Measurements from ENCODE around the gene GGT7.

The GGT7 gene

GRCh38 chr20:34892671-34893070 lies 20.0 kb upstream of the GGT7 start:
- Histone ChIP-seq H3K36me3 (replicated peaks; ENCODE audit: insufficient read depth, low read length) (no peaks in the 10 kb centered on the region), H3K9me3 (replicated peaks; ENCODE audit: insufficient read depth, low read length) (no peaks in the 10 kb centered on the region), H2AFZ (ENCODE audit: low read length) (no peak overlapping the region), H3K4me2 (ENCODE audit: low read depth, low read length) (no peak overlapping the region), H3K4me3 (ENCODE audit: low read length) (no peak overlapping the region), H3K9ac (ENCODE audit: low read length) (no peak overlapping the region), H4K20me1 (ENCODE audit: insufficient read depth, low read length) (no peaks in the 10 kb centered on the region), H3F3A (ENCODE audit: insufficient read depth, low read length) (no peaks in the 10 kb centered on the region), H3K27me3 (replicated peaks; ENCODE audit: insufficient read depth, low read length) (no peaks in the 10 kb centered on the region), H3K9me2 (replicated peaks; ENCODE audit: insufficient read depth, low read length) (no peaks in the 10 kb centered on the region), H3K4me1 (ENCODE audit: low read length) (no peaks in the 10 kb centered on the region), H3K27ac (ENCODE audit: low read length) (no peak overlapping the region), H3K79me2 (ENCODE audit: low read length) (no peaks in the 10 kb centered on the region)
- no peak for TF ChIP-seq EZH2 (optimal IDR thresholded peaks at IDR 0.05; ENCODE audit: low read depth, low read length)
- no peak for TF ChIP-seq EZH2phosphoT487 (IDR thresholded peaks at IDR 0.05; ENCODE audit: low read length)
- no peak for TF ChIP-seq CTCF (IDR thresholded peaks at IDR 0.05; ENCODE audit: low read length)
- DNase-seq: no peak

GRCh38 chr20:34891166-34892062 lies 18.8 kb upstream of the GGT7 start:
- no peak overlapping the region for H3K9ac ChIP-seq (ENCODE audit: low read length)
- H3K4me2 ChIP-seq (ENCODE audit: low read depth, low read length): no peak overlapping the region
- H3K4me1 ChIP-seq (ENCODE audit: low read length): peaks cover 8% of the 10 kb centered on the region
- no peak for DNase-seq
- no peak overlapping the region for H2AFZ ChIP-seq (ENCODE audit: low read length)
- H3F3A ChIP-seq (ENCODE audit: insufficient read depth, low read length): no peaks in the 10 kb centered on the region
- H3K36me3 ChIP-seq (replicated peaks; ENCODE audit: insufficient read depth, low read length): no peaks in the 10 kb centered on the region
- H3K27me3 ChIP-seq (replicated peaks; ENCODE audit: insufficient read depth, low read length): no peaks in the 10 kb centered on the region
- H3K9me3 ChIP-seq (replicated peaks; ENCODE audit: insufficient read depth, low read length): no peaks in the 10 kb centered on the region
- TF ChIP-seq EZH2 (optimal IDR thresholded peaks at IDR 0.05; ENCODE audit: low read depth, low read length): no peak
- no peak for TF ChIP-seq EZH2phosphoT487 (IDR thresholded peaks at IDR 0.05; ENCODE audit: low read length)
- TF ChIP-seq CTCF (IDR thresholded peaks at IDR 0.05; ENCODE audit: low read length): no peak
- no peaks in the 10 kb centered on the region for H4K20me1 ChIP-seq (ENCODE audit: insufficient read depth, low read length)
- no peak overlapping the region for H3K27ac ChIP-seq (ENCODE audit: low read length)
- no peaks in the 10 kb centered on the region for H3K79me2 ChIP-seq (ENCODE audit: low read length)
- no peaks in the 10 kb centered on the region for H3K9me2 ChIP-seq (replicated peaks; ENCODE audit: insufficient read depth, low read length)
- H3K4me3 ChIP-seq (ENCODE audit: low read length): no peak overlapping the region

- H2AFZ ChIP-seq (ENCODE audit: low read length): no peak overlapping the region
- no peak for DNase-seq
- no peaks in the 10 kb centered on the region for H4K20me1 ChIP-seq (ENCODE audit: insufficient read depth, low read length)
- H3K9me2 ChIP-seq (replicated peaks; ENCODE audit: insufficient read depth, low read length): no peaks in the 10 kb centered on the region
- H3K27me3 ChIP-seq (replicated peaks; ENCODE audit: insufficient read depth, low read length): no peaks in the 10 kb centered on the region
- no peaks in the 10 kb centered on the region for H3K9me3 ChIP-seq (replicated peaks; ENCODE audit: insufficient read depth, low read length)
- H3F3A ChIP-seq (ENCODE audit: insufficient read depth, low read length): no peaks in the 10 kb centered on the region
- H3K4me3 ChIP-seq (ENCODE audit: low read length): no peak overlapping the region
- H3K4me1 ChIP-seq (ENCODE audit: low read length): peaks cover 8% of the 10 kb centered on the region
- no peak for TF ChIP-seq EZH2phosphoT487 (IDR thresholded peaks at IDR 0.05; ENCODE audit: low read length)
- no peak for TF ChIP-seq CTCF (IDR thresholded peaks at IDR 0.05; ENCODE audit: low read length)
- no peak for TF ChIP-seq EZH2 (optimal IDR thresholded peaks at IDR 0.05; ENCODE audit: low read depth, low read length)
- H3K4me2 ChIP-seq (ENCODE audit: low read depth, low read length): no peak overlapping the region
- H3K27ac ChIP-seq (ENCODE audit: low read length): no peak overlapping the region
- no peaks in the 10 kb centered on the region for H3K79me2 ChIP-seq (ENCODE audit: low read length)
- no peak overlapping the region for H3K9ac ChIP-seq (ENCODE audit: low read length)
- no peaks in the 10 kb centered on the region for H3K36me3 ChIP-seq (replicated peaks; ENCODE audit: insufficient read depth, low read length)
These were observed 15.8 kb upstream of the GGT7 start for GRCh38 chr20:34888468-34888867.
